HepG2 (cell line): ENCODE data around the gene HS3ST5. TPM values are rescaled to one million over a fixed set of nuclear protein-coding genes. Genes with fewer than 3 reads are reported as not detected.
A peak's percentile ranks its signal among the peaks of the same experiment; 100 is the strongest.

Experiments
- CEBPB ChIP-seq: IDR thresholded peaks from 2 replicates; pipeline ENCODE4 v1.6.1; 2011; ENCODE audit warnings: low read depth, low read length, improper control_type of control experiment, borderline replicate concordance
- CERS6 ChIP-seq: sonication (generic); formaldehyde crosslinking; IDR thresholded peaks from 2 replicates; pipeline ENCODE4 v1.5.0; 2020; ENCODE audit warnings: missing genetic modification reagents
- DDIT3 ChIP-seq: sonication (generic); formaldehyde crosslinking; IDR thresholded peaks from 2 replicates; pipeline ENCODE4 v1.4.0; 2020; ENCODE audit warnings: mild to moderate bottlenecking, missing genetic modification reagents
- EED ChIP-seq: sonication (generic); formaldehyde crosslinking; IDR thresholded peaks from 2 replicates; pipeline ENCODE4 v1.5.0; 2020; ENCODE audit warnings: mild to moderate bottlenecking, missing genetic modification reagents
- ELK4 ChIP-seq: sonication (generic); formaldehyde crosslinking; IDR thresholded peaks from 2 replicates; pipeline ENCODE4 v1.9.0; 2021; ENCODE audit warnings: missing genetic modification reagents, borderline replicate concordance
- HDAC2 ChIP-seq: sonication (generic); formaldehyde crosslinking; IDR thresholded peaks from 2 replicates; pipeline ENCODE4 v1.4.0; 2020; ENCODE audit warnings: missing genetic modification reagents
- HOXA7 ChIP-seq: sonication (generic); formaldehyde crosslinking; IDR thresholded peaks from 2 replicates; pipeline ENCODE4 v1.8.1; 2022; ENCODE audit warnings: mild to moderate bottlenecking, missing genetic modification reagents, moderate library complexity
- HOXA9 ChIP-seq: sonication (generic); formaldehyde crosslinking; IDR thresholded peaks from 2 replicates; pipeline ENCODE4 v1.8.1; 2022; ENCODE audit warnings: missing genetic modification reagents, mild to moderate bottlenecking, moderate library complexity, borderline replicate concordance
- ISX ChIP-seq: sonication (generic); formaldehyde crosslinking; conservative IDR thresholded peaks from 2 replicates; pipeline ENCODE4 v1.5.0; 2020; ENCODE audit warnings: missing genetic modification reagents
- NCOA1 ChIP-seq: sonication (generic); formaldehyde crosslinking; IDR thresholded peaks from 2 replicates; pipeline ENCODE4 v1.9.0; 2021; ENCODE audit warnings: missing genetic modification reagents
- ONECUT2 ChIP-seq: sonication (generic); formaldehyde crosslinking; IDR thresholded peaks from 2 replicates; pipeline ENCODE4 v1.4.0; 2020; ENCODE audit warnings: missing genetic modification reagents
- PAX8 ChIP-seq: sonication (generic); formaldehyde crosslinking; IDR thresholded peaks from 2 replicates; pipeline ENCODE4 v1.8.0; 2022; ENCODE audit warnings: mild to moderate bottlenecking, missing genetic modification reagents, borderline replicate concordance
- THYN1 ChIP-seq: sonication (generic); formaldehyde crosslinking; IDR thresholded peaks from 2 replicates; pipeline ENCODE4 v1.8.1; 2023; ENCODE audit warnings: low read depth, mild to moderate bottlenecking, moderate library complexity, missing genetic modification reagents, borderline replicate concordance
- ZBTB2 ChIP-seq: sonication (generic); formaldehyde crosslinking; IDR thresholded peaks from 2 replicates; pipeline ENCODE4 v1.8.0; 2022; ENCODE audit warnings: low read depth, missing genetic modification reagents
- ZMAT3 ChIP-seq: sonication (generic); formaldehyde crosslinking; conservative IDR thresholded peaks from 2 replicates; pipeline ENCODE4 v1.7.0; 2021; ENCODE audit warnings: missing genetic modification reagents
- ZNF207 ChIP-seq: fragments of 450-650 bp; IDR thresholded peaks from 2 replicates; pipeline ENCODE4 v1.6.1; 2016; ENCODE audit warnings: antibody characterized with exemption, borderline replicate concordance
- ZNF235 ChIP-seq: sonication (generic); formaldehyde crosslinking; IDR thresholded peaks from 2 replicates; pipeline ENCODE4 v1.8.1; 2023; ENCODE audit warnings: mild to moderate bottlenecking, missing genetic modification reagents, borderline replicate concordance
- ZNF33B ChIP-seq: sonication (generic); formaldehyde crosslinking; IDR thresholded peaks from 2 replicates; pipeline ENCODE4 v1.5.1; 2020; ENCODE audit warnings: mild to moderate bottlenecking, missing genetic modification reagents
- ZNF484 ChIP-seq: sonication (generic); formaldehyde crosslinking; IDR thresholded peaks from 2 replicates; pipeline ENCODE4 v1.5.1; 2020; ENCODE audit warnings: mild to moderate bottlenecking, low read depth, missing genetic modification reagents, borderline replicate concordance
- ZNF512B ChIP-seq: sonication (generic); formaldehyde crosslinking; IDR thresholded peaks from 2 replicates; pipeline ENCODE4 v1.5.1; 2020; ENCODE audit warnings: missing genetic modification reagents, mild to moderate bottlenecking, borderline replicate concordance
- ZNF513 ChIP-seq: sonication (generic); formaldehyde crosslinking; conservative IDR thresholded peaks from 2 replicates; pipeline ENCODE4 v1.5.0; 2020; ENCODE audit warnings: missing genetic modification reagents
- ZNF713 ChIP-seq: sonication (generic); formaldehyde crosslinking; IDR thresholded peaks from 2 replicates; pipeline ENCODE4 v1.4.0; 2020; ENCODE audit warnings: mild to moderate bottlenecking, missing genetic modification reagents
- polyA plus RNA-seq, 8 experiments: library from polyadenylated mRNA; depleted of rRNA in 3 of 8; stranded (reverse) in 7 of 8; unstranded in 1 of 8; fragments of >200 nt; fragmentation: Illumina TruSeq in 4 of 8; extraction: Trizol in 4 of 8; gene quantifications; 2 replicates each; pipeline versions ENCODE4 v1.2.1 to v1.2.3, GENCODE V29; 2011 to 2016; ENCODE audit warnings: low read depth in 4 of 8, missing spikeins in 1 of 8, mixed read lengths in 1 of 8; ENCODE audit not compliant: insufficient read depth in 1 of 8
- total RNA-seq, 5 experiments: library from RNA; depleted of rRNA; stranded (reverse); fragments of >200 nt; fragmentation: Illumina TruSeq; extraction: Trizol; gene quantifications; 2 replicates each; pipeline ENCODE4 v1.2.3, GENCODE V29; 2016; ENCODE audit warnings: low read depth in 1 of 5

Gene HS3ST5
- total and polyA plus RNA-seq, 2 of the 13 experiments (the other 11 are each of a cell fraction or from before 2014, with no cell fraction given), result 1.1 to 1.6 TPM

GRCh38 chr6:114301596-114302219, 41.1 kb downstream of the HS3ST5 start (continued):
- TF ChIP-seq ELK4 (CRISPR knock-in tag) (no peak), HDAC2 (CRISPR knock-in tag) (peak; percentile 22; the same call in 1 of the 2 replicates), HOXA7 (CRISPR knock-in tag) (no peak), ZNF235 (CRISPR knock-in tag) (no peak), ISX (CRISPR knock-in tag) (no peak), THYN1 (CRISPR knock-in tag) (no peak), ZNF512B (CRISPR knock-in tag) (no peak), ZNF513 (no peak), EED (CRISPR knock-in tag) (no peak), ZBTB2 (CRISPR knock-in tag) (no peak), CERS6 (CRISPR knock-in tag) (no peak), ZNF33B (no peak), ONECUT2 (CRISPR knock-in tag) (no peak), ZNF713 (no peak), CEBPB (peak; percentile 3; the same call in 1 of the 2 replicates), ZNF207 (no peak), HOXA9 (CRISPR knock-in tag) (no peak), ZMAT3 (no peak), DDIT3 (no peak), ZNF484 (CRISPR knock-in tag) (no peak), PAX8 (no peak), NCOA1 (CRISPR knock-in tag) (no peak)
